MM.1S (cell line): ENCODE results near the gene GJB2.

Experiments used
- DNase-seq: peaks from one replicate; pipeline ENCODE4 v3.0.0-alpha.2; 2015
- H2AFZ ChIP-seq: fragments of 300-600 bp; sonication (generic); 2 replicates; pipeline ENCODE4 v1.6.0; 2016; ENCODE audit warnings: antibody characterized with exemption, low read length
- H3F3A ChIP-seq: fragments of 300-600 bp; sonication (generic); 2 replicates; pipeline ENCODE4 v1.6.1; 2016; ENCODE audit warnings: mild to moderate bottlenecking, antibody characterized with exemption, low read length, moderate library complexity, mixed read lengths; ENCODE audit not compliant: insufficient read depth
- H3K27ac ChIP-seq: fragments of 300-600 bp; sonication (generic); 2 replicates; pipeline ENCODE4 v1.5.1; 2016; ENCODE audit warnings: mild to moderate bottlenecking, low read length
- H3K27me3 ChIP-seq: fragments of 300-600 bp; sonication (generic); replicated peaks from 2 replicates; pipeline ENCODE4 v1.6.0; 2016; ENCODE audit warnings: low read length; ENCODE audit not compliant: insufficient read depth
- H3K36me3 ChIP-seq: fragments of 300-600 bp; sonication (generic); replicated peaks from 2 replicates; pipeline ENCODE4 v1.6.1; 2016; ENCODE audit warnings: mild to moderate bottlenecking, low read length, mixed read lengths; ENCODE audit not compliant: insufficient read depth
- H3K4me1 ChIP-seq: fragments of 300-600 bp; sonication (generic); 2 replicates; pipeline ENCODE4 v1.6.1; 2016; ENCODE audit warnings: low read length, mixed read lengths
- H3K4me2 ChIP-seq: fragments of 300-600 bp; sonication (generic); 2 replicates; pipeline ENCODE4 v1.6.0; 2016; ENCODE audit warnings: low read depth, low read length
- H3K4me3 ChIP-seq: fragments of 300-600 bp; sonication (generic); 2 replicates; pipeline ENCODE4 v1.5.1; 2016; ENCODE audit warnings: low read length, mixed read lengths
- H3K79me2 ChIP-seq: fragments of 300-600 bp; sonication (generic); 2 replicates; pipeline ENCODE4 v1.6.1; 2016; ENCODE audit warnings: mixed run types, low read length, mixed read lengths
- H3K9ac ChIP-seq: fragments of 300-600 bp; sonication (generic); 2 replicates; pipeline ENCODE4 v1.6.1; 2016; ENCODE audit warnings: low read length, mixed read lengths
- H3K9me2 ChIP-seq: fragments of 300-600 bp; sonication (generic); replicated peaks from 2 replicates; pipeline ENCODE4 v1.6.1; 2016; ENCODE audit warnings: mild to moderate bottlenecking, low read length, mixed read lengths; ENCODE audit not compliant: insufficient read depth
- H3K9me3 ChIP-seq: fragments of 300-600 bp; sonication (generic); replicated peaks from 2 replicates; pipeline ENCODE4 v1.6.1; 2016; ENCODE audit warnings: mild to moderate bottlenecking, low read length, mixed read lengths; ENCODE audit not compliant: insufficient read depth
- H4K20me1 ChIP-seq: fragments of 300-600 bp; sonication (generic); 2 replicates; pipeline ENCODE4 v1.6.1; 2016; ENCODE audit warnings: mild to moderate bottlenecking, low read length, moderate library complexity, mixed read lengths; ENCODE audit not compliant: insufficient read depth
- EZH2 ChIP-seq: fragments of 300-600 bp; sonication (generic); optimal IDR thresholded peaks from 2 replicates; pipeline ENCODE3; 2017; ENCODE audit warnings: low read depth, mild to moderate bottlenecking, antibody characterized with exemption, low read length, mixed read lengths
- EZH2phosphoT487 ChIP-seq: fragments of 300-600 bp; sonication (generic); IDR thresholded peaks from 2 replicates; pipeline ENCODE4 v1.6.1; 2018; ENCODE audit warnings: antibody characterized with exemption, low read length
- TF ChIP-seq, protein P1 (sequence below): fragments of 300-600 bp; sonication (generic); IDR thresholded peaks from 2 replicates; pipeline ENCODE4 v1.5.1; 2016; ENCODE audit warnings: antibody characterized with exemption, low read length, mixed read lengths

GJB2 gene

DNA sequence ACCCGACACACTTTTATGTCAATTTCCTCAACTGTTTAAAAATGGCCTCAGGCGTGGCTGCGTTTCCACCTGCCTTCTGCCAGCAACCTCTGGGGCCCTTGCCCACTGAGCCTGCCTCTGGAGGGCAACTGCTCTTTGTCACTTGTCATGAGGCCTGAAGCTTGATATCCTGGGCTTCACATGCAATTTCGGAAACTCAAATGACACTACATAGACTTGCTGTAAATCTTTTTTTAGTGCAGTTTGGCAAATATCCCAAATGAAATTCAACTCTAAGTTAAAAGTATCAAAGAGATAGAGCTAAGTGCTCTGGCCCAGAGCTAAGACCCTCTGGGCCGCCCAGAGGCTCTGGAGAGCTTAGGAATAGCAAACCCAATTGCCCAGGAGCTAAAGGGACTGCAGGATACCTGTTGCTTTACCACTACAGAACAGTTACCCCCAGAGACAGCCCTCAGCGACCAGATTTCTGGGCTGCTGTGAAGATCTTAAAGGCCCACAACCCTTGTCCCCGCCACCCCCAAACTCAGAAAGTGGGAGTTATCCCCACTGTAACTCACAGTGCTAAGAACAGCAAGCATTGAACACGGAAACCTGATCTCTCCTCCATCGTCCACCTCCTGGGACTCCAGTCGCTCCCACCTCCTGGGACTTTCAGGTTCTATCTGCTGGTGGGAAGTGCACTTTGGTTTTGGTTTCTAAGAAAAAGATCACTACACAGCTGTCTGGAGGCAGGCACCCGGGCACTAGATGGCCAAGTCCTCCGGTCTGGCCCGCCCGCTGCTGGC, 51.3 kb downstream of the GJB2 start:
- no peaks in the 10 kb centered on the region for H3K9me3 ChIP-seq
- H4K20me1 ChIP-seq, result no peaks in the 10 kb centered on the region
- H3K9me2 ChIP-seq, result no peaks in the 10 kb centered on the region
- H3K9ac ChIP-seq, result no peak overlapping the region
- no peak overlapping the region for H3K4me2 ChIP-seq
- H3K27me3 ChIP-seq, result no peaks in the 10 kb centered on the region
- no peak overlapping the region for H3K4me3 ChIP-seq
- H3F3A ChIP-seq, result no peaks in the 10 kb centered on the region
- no peaks in the 10 kb centered on the region for H3K4me1 ChIP-seq
- H3K36me3 ChIP-seq, result no peaks in the 10 kb centered on the region
- no peak for DNase-seq
- no peaks in the 10 kb centered on the region for H3K79me2 ChIP-seq
- TF ChIP-seq EZH2 (no peak), EZH2phosphoT487 (no peak)
- TF ChIP-seq, protein P1, sequence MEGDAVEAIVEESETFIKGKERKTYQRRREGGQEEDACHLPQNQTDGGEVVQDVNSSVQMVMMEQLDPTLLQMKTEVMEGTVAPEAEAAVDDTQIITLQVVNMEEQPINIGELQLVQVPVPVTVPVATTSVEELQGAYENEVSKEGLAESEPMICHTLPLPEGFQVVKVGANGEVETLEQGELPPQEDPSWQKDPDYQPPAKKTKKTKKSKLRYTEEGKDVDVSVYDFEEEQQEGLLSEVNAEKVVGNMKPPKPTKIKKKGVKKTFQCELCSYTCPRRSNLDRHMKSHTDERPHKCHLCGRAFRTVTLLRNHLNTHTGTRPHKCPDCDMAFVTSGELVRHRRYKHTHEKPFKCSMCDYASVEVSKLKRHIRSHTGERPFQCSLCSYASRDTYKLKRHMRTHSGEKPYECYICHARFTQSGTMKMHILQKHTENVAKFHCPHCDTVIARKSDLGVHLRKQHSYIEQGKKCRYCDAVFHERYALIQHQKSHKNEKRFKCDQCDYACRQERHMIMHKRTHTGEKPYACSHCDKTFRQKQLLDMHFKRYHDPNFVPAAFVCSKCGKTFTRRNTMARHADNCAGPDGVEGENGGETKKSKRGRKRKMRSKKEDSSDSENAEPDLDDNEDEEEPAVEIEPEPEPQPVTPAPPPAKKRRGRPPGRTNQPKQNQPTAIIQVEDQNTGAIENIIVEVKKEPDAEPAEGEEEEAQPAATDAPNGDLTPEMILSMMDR, result no peak
- H2AFZ ChIP-seq, result no peak overlapping the region
- no peak overlapping the region for H3K27ac ChIP-seq

DNA sequence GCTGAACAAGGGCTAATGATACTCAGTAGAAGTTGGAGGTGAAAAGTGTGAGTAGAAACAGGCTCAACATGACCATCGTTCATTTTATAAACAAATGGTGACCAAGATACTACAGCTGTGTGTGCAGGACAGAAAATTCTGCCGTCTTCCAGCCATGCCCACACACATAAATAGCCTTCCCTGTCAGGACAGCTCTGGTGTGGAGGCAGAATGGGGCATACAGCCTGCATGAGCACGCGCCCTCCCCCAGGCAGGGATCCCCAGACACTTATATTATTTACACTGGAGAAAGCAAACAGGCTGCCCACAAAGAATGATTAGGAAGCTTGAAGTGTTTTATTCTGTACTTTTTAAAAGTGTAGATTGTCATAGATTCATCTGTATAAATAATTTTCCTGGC, 52.3 kb downstream of the GJB2 start:
- Histone ChIP-seq H3K4me3 (no peak overlapping the region), H3K9me3 (no peaks in the 10 kb centered on the region), H2AFZ (no peak overlapping the region), H3K79me2 (no peaks in the 10 kb centered on the region), H3K36me3 (no peaks in the 10 kb centered on the region), H3K4me1 (no peaks in the 10 kb centered on the region), H3F3A (no peaks in the 10 kb centered on the region), H3K27me3 (no peaks in the 10 kb centered on the region), H3K9ac (no peak overlapping the region), H4K20me1 (no peaks in the 10 kb centered on the region), H3K4me2 (no peak overlapping the region), H3K9me2 (no peaks in the 10 kb centered on the region), H3K27ac (no peak overlapping the region)
- no peak for TF ChIP-seq EZH2phosphoT487
- TF ChIP-seq, protein P1, result no peak
- TF ChIP-seq EZH2, result no peak
- DNase-seq, result no peak

DNA sequence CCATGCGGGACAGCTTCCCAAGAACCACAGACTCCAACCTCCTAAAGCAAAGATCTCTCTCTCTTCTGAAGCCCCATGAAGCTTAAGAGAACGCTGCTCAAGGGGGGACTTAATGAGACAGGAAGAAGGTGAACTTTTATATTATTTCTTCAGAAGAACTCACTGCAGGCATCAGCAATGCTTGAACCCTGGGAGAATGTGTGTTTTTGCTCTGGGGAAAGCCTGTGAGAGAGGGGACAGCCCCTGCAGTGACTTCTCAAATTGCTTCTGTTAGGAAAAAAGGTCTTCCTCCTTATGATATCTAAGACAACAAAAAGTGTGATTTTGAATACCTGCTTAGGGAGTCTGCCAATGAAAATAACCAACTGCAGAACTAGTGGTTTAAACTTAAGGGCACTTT, 54.9 kb downstream of the GJB2 start:
- Histone ChIP-seq H3K79me2 (no peaks in the 10 kb centered on the region), H3K4me2 (no peak overlapping the region), H3K9ac (no peak overlapping the region), H3K27ac (no peak overlapping the region), H3K4me3 (no peak overlapping the region), H3K27me3 (no peaks in the 10 kb centered on the region), H3K36me3 (no peaks in the 10 kb centered on the region), H3K9me3 (no peaks in the 10 kb centered on the region), H3F3A (no peaks in the 10 kb centered on the region), H3K9me2 (no peaks in the 10 kb centered on the region), H3K4me1 (no peaks in the 10 kb centered on the region), H2AFZ (no peak overlapping the region), H4K20me1 (no peaks in the 10 kb centered on the region)
- TF ChIP-seq, protein P1, result no peak
- no peak for DNase-seq
